ENCODE measurements around the gene SERPINA12.

GRCh38 chr14:94555991-94556390 lies 46.7 kb upstream of the SERPINA12 start:
- TF ChIP-seq CTCF (IDR thresholded peaks at IDR 0.05) (no peak), POLR2A (IDR thresholded peaks at IDR 0.05) (no peak)
